Measurements from ENCODE around the gene AACS. TPM values are rescaled to one million over a fixed set of nuclear protein-coding genes. Genes with fewer than 3 reads are reported as not detected.
A peak's percentile ranks its signal among the peaks of the same experiment; 100 is the strongest.

Gene AACS
- total RNA-seq, 1 donor from 2014 or later, result 32.5 TPM

GRCh38 chr12:125089626-125090025 lies 24.4 kb downstream of the AACS start:
- no peaks in the 10 kb centered on the region for H3K27me3 ChIP-seq (ENCODE audit: control insufficient read depth, insufficient read depth, low read length)
- DNase-seq (ENCODE audit: low read depth), result no peak
- no peak overlapping the region for H3K4me3 ChIP-seq (ENCODE audit: low read depth, low read length)
- no peak for TF ChIP-seq CTCF (IDR thresholded peaks at IDR 0.05; ENCODE audit: insufficient read depth, low read length, poor library complexity, severe bottlenecking)
- H3K36me3 ChIP-seq (ENCODE audit: control insufficient read depth, insufficient read depth, low read length), result peaks cover 8% of the 10 kb centered on the region

GRCh38 chr12:125090437-125090836 lies 25.2 kb downstream of the AACS start:
- Histone ChIP-seq H3K36me3 (ENCODE audit: control insufficient read depth, insufficient read depth, low read length) (peaks cover 7% of the 10 kb centered on the region), H3K27me3 (ENCODE audit: control insufficient read depth, insufficient read depth, low read length) (no peaks in the 10 kb centered on the region), H3K4me3 (ENCODE audit: low read depth, low read length) (no peak overlapping the region)
- DNase-seq (ENCODE audit: low read depth), result no peak
- no peak for TF ChIP-seq CTCF (IDR thresholded peaks at IDR 0.05; ENCODE audit: insufficient read depth, low read length, poor library complexity, severe bottlenecking)

- peaks cover 7% of the 10 kb centered on the region for H3K36me3 ChIP-seq (ENCODE audit: control insufficient read depth, insufficient read depth, low read length)
- TF ChIP-seq CTCF (IDR thresholded peaks at IDR 0.05; ENCODE audit: insufficient read depth, low read length, poor library complexity, severe bottlenecking), result no peak
- H3K4me3 ChIP-seq (ENCODE audit: low read depth, low read length), result no peak overlapping the region
- H3K27me3 ChIP-seq (ENCODE audit: control insufficient read depth, insufficient read depth, low read length), result no peaks in the 10 kb centered on the region
- DNase-seq (ENCODE audit: low read depth), result no peak
Measured at GRCh38 chr12:125091401-125091800, 26.2 kb downstream of the AACS start.

GRCh38 chr12:125092108-125092871 lies 27.1 kb downstream of the AACS start:
- Histone ChIP-seq H3K36me3 (ENCODE audit: control insufficient read depth, insufficient read depth, low read length) (peaks cover 7% of the 10 kb centered on the region), H3K27me3 (ENCODE audit: control insufficient read depth, insufficient read depth, low read length) (no peaks in the 10 kb centered on the region), H3K4me3 (ENCODE audit: low read depth, low read length) (no peak overlapping the region)
- DNase-seq (ENCODE audit: low read depth), result no peak
- no peak for TF ChIP-seq CTCF (IDR thresholded peaks at IDR 0.05; ENCODE audit: insufficient read depth, low read length, poor library complexity, severe bottlenecking)

- no peak overlapping the region for H3K4me3 ChIP-seq (ENCODE audit: low read depth, low read length)
- H3K36me3 ChIP-seq (ENCODE audit: control insufficient read depth, insufficient read depth, low read length), result peaks cover 7% of the 10 kb centered on the region
- TF ChIP-seq CTCF (IDR thresholded peaks at IDR 0.05; ENCODE audit: insufficient read depth, low read length, poor library complexity, severe bottlenecking), result no peak
- DNase-seq (ENCODE audit: low read depth), result peak; percentile 18
- no peaks in the 10 kb centered on the region for H3K27me3 ChIP-seq (ENCODE audit: control insufficient read depth, insufficient read depth, low read length)
Measured at GRCh38 chr12:125092872-125093680, 27.8 kb downstream of the AACS start.
